Liver (tissue), 9 donors: ENCODE results near the gene TBC1D4. TPM values are rescaled to one million over a fixed set of nuclear protein-coding genes. Genes with fewer than 3 reads are reported as not detected.

ENCODE experiments used
- DNase-seq: peaks from one replicate; pipeline ENCODE4 v3.0.0-alpha.2; 2017; ENCODE audit warnings: low spot score
- H3K27ac ChIP-seq, 2 donors: one replicate each; pipeline ENCODE4 v1.7.0; 2013; ENCODE audit warnings: inconsistent platforms in 2 of 2, low read length in 2 of 2, control low read depth in 1 of 2, low read depth in 1 of 2, mild to moderate bottlenecking in 1 of 2
- H3K27me3 ChIP-seq, 4 donors: one replicate each; pipeline versions ENCODE4 v1.6.1 to v1.7.0; 2013; ENCODE audit warnings: low read length in 3 of 4, inconsistent platforms in 1 of 4, mild to moderate bottlenecking in 1 of 4, moderate library complexity in 1 of 4; ENCODE audit not compliant: control insufficient read depth in 4 of 4, insufficient read depth in 4 of 4
- H3K36me3 ChIP-seq, 4 donors: one replicate each; pipeline versions ENCODE4 v1.6.1 to v1.7.0; 2013; ENCODE audit warnings: low read length in 3 of 4, mild to moderate bottlenecking in 3 of 4, low read depth in 1 of 4, moderate library complexity in 1 of 4; ENCODE audit not compliant: control insufficient read depth in 4 of 4, insufficient read depth in 3 of 4
- H3K4me1 ChIP-seq, 4 donors: one replicate each; pipeline versions ENCODE4 v1.6.1 to v1.7.0; 2013; ENCODE audit warnings: low read length in 3 of 4, mild to moderate bottlenecking in 3 of 4, moderate library complexity in 1 of 4; ENCODE audit not compliant: control insufficient read depth in 4 of 4, insufficient read depth in 4 of 4
- H3K4me3 ChIP-seq, 3 donors: one replicate each; pipeline versions ENCODE4 v1.6.1 to v1.7.0; 2013; ENCODE audit warnings: low read length in 3 of 3, control low read depth in 1 of 3, low read depth in 1 of 3, mild to moderate bottlenecking in 1 of 3
- H3K9ac ChIP-seq, 2 donors: one replicate each; pipeline ENCODE4 v1.7.0; 2013; ENCODE audit warnings: low read length in 2 of 2, mild to moderate bottlenecking in 2 of 2, moderate library complexity in 2 of 2, control low read depth in 1 of 2, low read depth in 1 of 2
- H3K9me3 ChIP-seq, 4 donors: one replicate each; pipeline versions ENCODE4 v1.6.1 to v1.7.0; 2013; ENCODE audit warnings: low read length in 3 of 4; ENCODE audit not compliant: control insufficient read depth in 4 of 4
- ATF3 ChIP-seq: IDR thresholded peaks from 2 replicates; pipeline ENCODE4 v1.6.1; 2016; ENCODE audit warnings: antibody characterized with exemption
- CTCF ChIP-seq: fragments of 150-350 bp; IDR thresholded peaks from 2 replicates; pipeline ENCODE4 v1.5.1; 2017; ENCODE audit warnings: improper control_type of control experiment, low read depth, low read length; ENCODE audit not compliant: missing input control
- FOXA2 ChIP-seq: IDR thresholded peaks from 2 replicates; pipeline ENCODE4 v1.6.1; 2016; ENCODE audit warnings: antibody characterized with exemption
- GABPA ChIP-seq, 2 donors: IDR thresholded peaks in 1 of 2; conservative IDR thresholded peaks in 1 of 2; 2 replicates each; pipeline ENCODE4 v1.6.1; 2016; ENCODE audit warnings: antibody characterized with exemption in 2 of 2, mild to moderate bottlenecking in 1 of 2, moderate library complexity in 1 of 2
- HNF4A ChIP-seq, 2 donors: conservative IDR thresholded peaks; 2 replicates each; pipeline ENCODE4 v1.6.1; 2016; ENCODE audit warnings: antibody characterized with exemption in 2 of 2, mild to moderate bottlenecking in 2 of 2
- JUND ChIP-seq, 2 donors: IDR thresholded peaks; 2 replicates each; pipeline ENCODE4 v1.6.1; 2016; ENCODE audit warnings: antibody characterized with exemption in 2 of 2
- MAX ChIP-seq: IDR thresholded peaks from 2 replicates; pipeline ENCODE4 v1.6.1; 2016; ENCODE audit warnings: antibody characterized with exemption
- NR2F2 ChIP-seq: IDR thresholded peaks from 2 replicates; pipeline ENCODE4 v1.6.1; 2016; ENCODE audit warnings: antibody characterized with exemption
- RAD21 ChIP-seq, 2 donors: IDR thresholded peaks; 2 replicates each; pipeline ENCODE4 v1.6.1; 2016; ENCODE audit warnings: antibody characterized with exemption in 2 of 2, mild to moderate bottlenecking in 2 of 2
- REST ChIP-seq: IDR thresholded peaks from 2 replicates; pipeline ENCODE4 v1.6.1; 2016; ENCODE audit warnings: antibody characterized with exemption, mild to moderate bottlenecking
- RXRA ChIP-seq, 2 donors: IDR thresholded peaks; 2 replicates each; pipeline ENCODE4 v1.6.1; 2017 to 2018; ENCODE audit warnings: antibody characterized with exemption in 2 of 2, mild to moderate bottlenecking in 1 of 2
- SP1 ChIP-seq: IDR thresholded peaks from 2 replicates; pipeline ENCODE4 v1.6.1; 2018; ENCODE audit warnings: antibody characterized with exemption, mild to moderate bottlenecking
- TAF1 ChIP-seq: conservative IDR thresholded peaks from 2 replicates; pipeline ENCODE4 v1.6.1; 2016; ENCODE audit warnings: antibody characterized with exemption, mild to moderate bottlenecking
- YY1 ChIP-seq: IDR thresholded peaks from 2 replicates; pipeline ENCODE4 v1.6.1; 2016; ENCODE audit warnings: antibody characterized with exemption, mild to moderate bottlenecking
- ZBTB33 ChIP-seq: IDR thresholded peaks from 2 replicates; pipeline ENCODE4 v1.6.1; 2016; ENCODE audit warnings: antibody characterized with exemption
- WGBS: extraction: QIAGEN DNeasy Blood & Tissue Kit; methylation state at CpG from one replicate; pipeline ENCODE4 v1.1.7; 2013; 5-methylcytosine and 5-hydroxymethylcytosine counted together
- polyA plus RNA-seq, 2 donors: library from polyadenylated mRNA; stranded (reverse) in 1 of 2; unstranded in 1 of 2; fragments of 200-250 nt in 1 of 2; fragments of >200 nt in 1 of 2; fragmentation: Nextera tagmentation in 1 of 2; extraction: Ambion mirVana in 1 of 2; gene quantifications; one replicate each; pipeline versions ENCODE4 v1.2.1 to v1.2.3, GENCODE V29; 2013 to 2015
- total RNA-seq, 2 donors: library from RNA; depleted of rRNA; stranded (reverse); fragments of >200 nt; gene quantifications; one replicate each; pipeline ENCODE4 v1.2.3, GENCODE V29; 2014
- donor health status: healthy.
- donor health status: healthy.
- donor health status: healthy.
- donor health status: healthy.
- donor health status: healthy.

TBC1D4 gene
- total and polyA plus RNA-seq, 4 donors: 2.3 to 11.1 (median 6.5) TPM

GRCh38 chr13:75236774-75237173 is 245.2 kb downstream of the TBC1D4 start:
- Histone ChIP-seq H3K4me1 (no peaks in the 10 kb centered on the region), H3K36me3 (no peaks in the 10 kb centered on the region), H3K9ac (no peak overlapping the region), H3K27ac (no peak overlapping the region), H3K4me3 (no peak overlapping the region), H3K9me3 (no peaks in the 10 kb centered on the region), H3K27me3 (no peaks in the 10 kb centered on the region)
- 78% methylated on average over 3 of the region's 3 CpGs for WGBS
- no peak for DNase-seq
- TF ChIP-seq REST (no peak), HNF4A (conservative IDR thresholded peaks at IDR 0.05) (no peak), YY1 (no peak), GABPA (IDR thresholded peaks at IDR 0.05 in 1 of 2, conservative IDR thresholded peaks at IDR 0.05 in 1 of 2) (no peak), ATF3 (no peak), CTCF (no peak), NR2F2 (no peak), TAF1 (no peak), JUND (IDR thresholded peaks at IDR 0.05) (no peak), SP1 (no peak), RXRA (IDR thresholded peaks at IDR 0.05) (no peak), FOXA2 (no peak), MAX (no peak), RAD21 (IDR thresholded peaks at IDR 0.05) (no peak), ZBTB33 (no peak)

Other genes with a start within 250 kb of the TBC1D4 start
- gene COMMD6, start 55.7 kb upstream of the TBC1D4 start, total RNA-seq: 10 to 100 TPM; 10.1 to 33.9 TPM
- gene COMMD6, start 55.7 kb upstream of the TBC1D4 start, polyA plus RNA-seq: 100 to 1,000 TPM in 1 of 2 donors, 10 to 100 TPM in 1; 54.9 to 149 TPM
- gene UCHL3, start 67.6 kb upstream of the TBC1D4 start, total RNA-seq: 10 to 100 TPM; 13.1 to 15.6 TPM
- 10 to 100 TPM; 23.7 to 55.8 TPM for gene UCHL3, start 67.6 kb upstream of the TBC1D4 start, polyA plus RNA-seq
- 10 to 100 TPM; 32.2 to 69.6 TPM for gene LMO7, start 154.2 kb upstream of the TBC1D4 start, total RNA-seq
- 10 to 100 TPM; 17.5 to 44.2 TPM for gene LMO7, start 154.2 kb upstream of the TBC1D4 start, polyA plus RNA-seq